GM10266 (cell line): Measurements from ENCODE around the gene CCSAP.

Experiments
- DNase-seq: peaks from one replicate; pipeline ENCODE4 v3.0.0; 2012; ENCODE audit errors: extremely low spot score
- TF ChIP-seq, protein P1 (sequence below): IDR thresholded peaks from 2 replicates; pipeline ENCODE4 v1.5.1; 2012; ENCODE audit warnings: mild to moderate bottlenecking, low read depth; ENCODE audit not compliant: control insufficient read depth, insufficient read depth; ENCODE audit errors: missing control alignments

The CCSAP gene

GRCh38 chr1:229365569-229365968, 22.7 kb upstream of the CCSAP start:
- TF ChIP-seq, protein P1, sequence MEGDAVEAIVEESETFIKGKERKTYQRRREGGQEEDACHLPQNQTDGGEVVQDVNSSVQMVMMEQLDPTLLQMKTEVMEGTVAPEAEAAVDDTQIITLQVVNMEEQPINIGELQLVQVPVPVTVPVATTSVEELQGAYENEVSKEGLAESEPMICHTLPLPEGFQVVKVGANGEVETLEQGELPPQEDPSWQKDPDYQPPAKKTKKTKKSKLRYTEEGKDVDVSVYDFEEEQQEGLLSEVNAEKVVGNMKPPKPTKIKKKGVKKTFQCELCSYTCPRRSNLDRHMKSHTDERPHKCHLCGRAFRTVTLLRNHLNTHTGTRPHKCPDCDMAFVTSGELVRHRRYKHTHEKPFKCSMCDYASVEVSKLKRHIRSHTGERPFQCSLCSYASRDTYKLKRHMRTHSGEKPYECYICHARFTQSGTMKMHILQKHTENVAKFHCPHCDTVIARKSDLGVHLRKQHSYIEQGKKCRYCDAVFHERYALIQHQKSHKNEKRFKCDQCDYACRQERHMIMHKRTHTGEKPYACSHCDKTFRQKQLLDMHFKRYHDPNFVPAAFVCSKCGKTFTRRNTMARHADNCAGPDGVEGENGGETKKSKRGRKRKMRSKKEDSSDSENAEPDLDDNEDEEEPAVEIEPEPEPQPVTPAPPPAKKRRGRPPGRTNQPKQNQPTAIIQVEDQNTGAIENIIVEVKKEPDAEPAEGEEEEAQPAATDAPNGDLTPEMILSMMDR: no peak
- DNase-seq: no peak

GRCh38 chr1:229364207-229365065, 21.6 kb upstream of the CCSAP start:
- TF ChIP-seq, protein P1: no peak
- no peak for DNase-seq

DNA sequence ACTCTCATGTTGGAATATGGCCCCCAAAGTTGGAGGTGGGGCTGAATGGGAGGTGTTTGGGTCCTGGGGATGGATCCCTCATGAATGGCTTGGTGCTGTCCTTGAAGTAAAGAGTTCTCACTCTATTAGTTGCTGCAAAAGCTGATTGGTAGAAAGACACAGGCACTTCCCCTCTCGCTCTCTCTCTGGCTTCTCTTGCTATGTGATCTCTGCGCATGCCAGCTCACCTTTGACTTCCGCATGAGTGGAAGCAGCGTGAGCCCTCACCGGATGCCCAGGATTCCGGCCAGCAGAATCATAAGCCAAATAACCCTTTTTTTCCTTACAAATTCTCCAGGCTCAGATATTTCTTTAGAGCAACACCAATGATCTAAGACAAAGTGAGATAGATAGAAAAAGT, 20.9 kb upstream of the CCSAP start:
- no peak for DNase-seq
- TF ChIP-seq, protein P1: no peak

DNA sequence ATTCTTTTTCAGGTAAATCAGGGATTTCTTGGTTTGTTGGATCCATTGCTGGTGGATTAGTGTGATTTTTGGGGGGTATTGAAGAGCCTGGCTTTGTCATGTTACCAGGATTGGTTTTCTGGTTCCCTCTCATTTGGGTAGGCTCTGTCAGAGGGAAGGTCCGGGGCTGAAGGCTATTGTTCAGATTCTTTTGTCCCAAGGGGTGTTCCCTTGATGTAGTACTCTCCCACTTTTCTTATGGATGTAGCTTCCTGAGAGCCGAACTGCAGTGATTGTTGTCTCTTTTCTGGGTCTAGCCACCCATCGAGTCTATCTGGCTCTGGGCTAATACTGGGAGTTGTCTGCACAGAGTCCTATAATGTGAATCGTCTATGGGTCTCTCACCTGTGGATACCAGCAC, 17.6 kb upstream of the CCSAP start:
- no peak for DNase-seq
- TF ChIP-seq, protein P1: no peak

GRCh38 chr1:229355661-229356060, 12.8 kb upstream of the CCSAP start:
- TF ChIP-seq, protein P1: no peak
- no peak for DNase-seq

DNA sequence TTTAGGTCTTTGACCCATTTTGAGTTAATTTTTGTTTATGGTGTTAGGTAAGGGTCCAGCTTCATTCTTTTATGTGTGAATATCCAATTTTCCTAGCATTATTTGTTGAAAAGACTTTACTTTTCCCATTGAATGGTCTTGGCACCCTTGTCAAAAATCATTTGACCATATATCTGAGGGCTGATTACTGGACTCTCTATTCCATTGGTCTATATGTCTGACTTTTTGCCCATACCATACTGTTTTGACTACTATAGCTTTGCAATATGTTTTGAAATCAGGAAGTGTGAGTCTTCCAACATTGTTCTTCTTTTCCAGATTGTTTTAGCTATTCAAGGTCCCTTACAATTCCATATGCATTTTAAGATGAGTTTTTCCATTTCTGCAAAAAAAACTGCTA, 11.4 kb upstream of the CCSAP start:
- DNase-seq: no peak
- TF ChIP-seq, protein P1: no peak

GRCh38 chr1:229352975-229353374, 10.1 kb upstream of the CCSAP start:
- TF ChIP-seq, protein P1: no peak
- no peak for DNase-seq
